ENCODE measurements around the gene CDK18. TPM values are rescaled to one million over a fixed set of nuclear protein-coding genes. Genes with fewer than 3 reads are reported as not detected.

CDK18 gene
- total and polyA plus RNA-seq, 10 of the 15 experiments (the other 5 are each of a cell fraction or from before 2014, with no cell fraction given) = 0.13 to 4.4 (median 0.52) TPM; not detected in 2

DNA sequence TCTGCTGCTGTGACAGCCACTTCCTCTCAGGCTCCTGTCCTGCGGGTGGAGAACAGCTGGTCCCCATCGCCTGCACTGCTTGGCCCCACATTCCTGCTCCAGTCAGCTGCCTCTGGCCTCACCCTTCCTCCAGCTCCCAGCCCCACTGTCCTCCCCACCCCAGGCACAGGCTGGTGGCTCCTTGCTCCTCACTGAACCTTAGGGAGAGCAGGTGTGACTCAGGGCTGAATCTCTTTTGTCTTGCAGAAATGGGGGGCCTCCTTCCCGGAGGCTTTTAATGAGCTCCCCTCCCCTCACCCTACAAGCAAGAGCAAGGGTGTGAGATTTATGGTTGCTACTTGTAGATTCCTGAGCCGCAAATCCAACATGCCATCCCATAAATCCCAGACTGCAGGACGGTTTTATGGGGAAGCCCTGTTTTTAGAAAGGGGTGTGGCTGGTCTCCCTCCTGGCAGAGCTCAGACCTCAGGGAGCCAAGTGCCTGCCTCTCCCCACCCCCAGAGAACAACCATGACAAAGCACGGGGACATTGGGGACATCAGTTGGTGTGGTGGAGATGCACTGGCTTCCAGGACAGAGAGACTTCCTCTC is 15.2 kb downstream of the CDK18 start:
- H4K20me1 ChIP-seq (ENCODE audit: control insufficient read depth, insufficient read depth) = no peaks in the 10 kb centered on the region
- DNase-seq (ENCODE audit: low read depth, low spot score) (no peak), FAIRE-seq (no peak), ATAC-seq (no peak)
- H3K79me2 ChIP-seq (ENCODE audit: control insufficient read depth, insufficient read depth, low read length) = no peaks in the 10 kb centered on the region
- no peak overlapping the region for H2AFZ ChIP-seq (ENCODE audit: control insufficient read depth, low read depth, low read length)
- H3K4me2 ChIP-seq (ENCODE audit: control insufficient read depth, insufficient read depth) = no peak overlapping the region
- ChIA-PET POLR2A (no interaction called here), SMC1A (ENCODE audit: uncharacterized antibody, unreplicated experiment) (interaction anchor here (0.6 to 10.0 kb wide), 3 partner anchors 12 to 143 kb away, joined by 3 to 319 read pairs (median 3); no protein-coding TSS in a partner anchor), RAD21 (ENCODE audit: unreplicated experiment) (interaction anchor here (1.1 to 1.3 kb wide), 3 partner anchors 26 to 166 kb away, joined by 3 to 5 read pairs (median 3); no protein-coding TSS in a partner anchor), CTCF (interaction anchor here (1.2 to 31.6 kb wide), 5 partner anchors 28 to 184 kb away, joined by 3 to 891 read pairs (median 4); no protein-coding TSS in a partner anchor)
- H3K9me3 ChIP-seq (replicated peaks; ENCODE audit: control insufficient read depth, insufficient read depth, low read length) = no peaks in the 10 kb centered on the region
- H3K4me3 ChIP-seq = no peak overlapping the region
- H3K9ac ChIP-seq (ENCODE audit: control insufficient read depth, insufficient read depth, low read length) = no peak overlapping the region
- 15% methylated on average over 6 of the region's 6 CpGs for WGBS (ENCODE audit: insufficient coverage, insufficient replicate concordance, low lambda C conversion rate, missing lambda C conversion rate)
- H3K4me1 ChIP-seq (ENCODE audit: control insufficient read depth, insufficient read depth, low read length) = no peaks in the 10 kb centered on the region
- in situ Hi-C loops (cut with MboI) (loop anchor here (5.0 kb wide), 2 partner anchors 32 to 122 kb away; no protein-coding TSS in a partner anchor), intact Hi-C loops (cut with micrococcal nuclease; ENCODE audit: unreplicated experiment) (loop anchor here (10.0 kb wide), 1 partner anchor 245 kb away; no protein-coding TSS in a partner anchor)
- H3K27me3 ChIP-seq (replicated peaks in 1 of 2; ENCODE audit: control insufficient read depth in 2 of 2, insufficient read depth in 2 of 2, low read length in 1 of 2) = peaks cover 0 to 1% of the 10 kb centered on the region in 2 experiments; a peak in 2 of 4 replicates
- H3K36me3 ChIP-seq (ENCODE audit: control insufficient read depth in 2 of 2, insufficient read depth in 2 of 2, low read length in 1 of 2) = no peaks in the 10 kb centered on the region
- no peak overlapping the region for H3K27ac ChIP-seq (ENCODE audit: control insufficient read depth, insufficient read depth)
- BruUV-seq (replicated peaks) = no TSS peak
- TF ChIP-seq ESRRA (IDR thresholded peaks at IDR 0.05; ENCODE audit: low read length) = no peak
- no peak for TF ChIP-seq EP300 (IDR thresholded peaks at IDR 0.05; ENCODE audit: borderline replicate concordance in 1 of 2, control insufficient read depth in 1 of 2, low read depth in 2 of 2, low read length in 2 of 2)
- TF ChIP-seq SMARCA5 (IDR thresholded peaks at IDR 0.05) = no peak
- TF ChIP-seq NR2F1 (conservative IDR thresholded peaks at IDR 0.05) = no peak
- TF ChIP-seq, protein P1, sequence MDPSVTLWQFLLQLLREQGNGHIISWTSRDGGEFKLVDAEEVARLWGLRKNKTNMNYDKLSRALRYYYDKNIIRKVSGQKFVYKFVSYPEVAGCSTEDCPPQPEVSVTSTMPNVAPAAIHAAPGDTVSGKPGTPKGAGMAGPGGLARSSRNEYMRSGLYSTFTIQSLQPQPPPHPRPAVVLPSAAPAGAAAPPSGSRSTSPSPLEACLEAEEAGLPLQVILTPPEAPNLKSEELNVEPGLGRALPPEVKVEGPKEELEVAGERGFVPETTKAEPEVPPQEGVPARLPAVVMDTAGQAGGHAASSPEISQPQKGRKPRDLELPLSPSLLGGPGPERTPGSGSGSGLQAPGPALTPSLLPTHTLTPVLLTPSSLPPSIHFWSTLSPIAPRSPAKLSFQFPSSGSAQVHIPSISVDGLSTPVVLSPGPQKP (IDR thresholded peaks at IDR 0.05; ENCODE audit: low read depth, low read length) = no peak
- no peak for TF ChIP-seq NBN (IDR thresholded peaks at IDR 0.05)
- TF ChIP-seq FOS (IDR thresholded peaks at IDR 0.05; ENCODE audit: borderline replicate concordance, extremely low read depth, insufficient read length) = no peak
- TF ChIP-seq, protein P2, sequence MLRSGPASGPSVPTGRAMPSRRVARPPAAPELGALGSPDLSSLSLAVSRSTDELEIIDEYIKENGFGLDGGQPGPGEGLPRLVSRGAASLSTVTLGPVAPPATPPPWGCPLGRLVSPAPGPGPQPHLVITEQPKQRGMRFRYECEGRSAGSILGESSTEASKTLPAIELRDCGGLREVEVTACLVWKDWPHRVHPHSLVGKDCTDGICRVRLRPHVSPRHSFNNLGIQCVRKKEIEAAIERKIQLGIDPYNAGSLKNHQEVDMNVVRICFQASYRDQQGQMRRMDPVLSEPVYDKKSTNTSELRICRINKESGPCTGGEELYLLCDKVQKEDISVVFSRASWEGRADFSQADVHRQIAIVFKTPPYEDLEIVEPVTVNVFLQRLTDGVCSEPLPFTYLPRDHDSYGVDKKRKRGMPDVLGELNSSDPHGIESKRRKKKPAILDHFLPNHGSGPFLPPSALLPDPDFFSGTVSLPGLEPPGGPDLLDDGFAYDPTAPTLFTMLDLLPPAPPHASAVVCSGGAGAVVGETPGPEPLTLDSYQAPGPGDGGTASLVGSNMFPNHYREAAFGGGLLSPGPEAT (IDR thresholded peaks at IDR 0.05; ENCODE audit: low read depth) = no peak
- TF ChIP-seq, protein P3, sequence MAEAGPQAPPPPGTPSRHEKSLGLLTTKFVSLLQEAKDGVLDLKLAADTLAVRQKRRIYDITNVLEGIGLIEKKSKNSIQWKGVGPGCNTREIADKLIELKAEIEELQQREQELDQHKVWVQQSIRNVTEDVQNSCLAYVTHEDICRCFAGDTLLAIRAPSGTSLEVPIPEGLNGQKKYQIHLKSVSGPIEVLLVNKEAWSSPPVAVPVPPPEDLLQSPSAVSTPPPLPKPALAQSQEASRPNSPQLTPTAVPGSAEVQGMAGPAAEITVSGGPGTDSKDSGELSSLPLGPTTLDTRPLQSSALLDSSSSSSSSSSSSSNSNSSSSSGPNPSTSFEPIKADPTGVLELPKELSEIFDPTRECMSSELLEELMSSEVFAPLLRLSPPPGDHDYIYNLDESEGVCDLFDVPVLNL (IDR thresholded peaks at IDR 0.05; ENCODE audit: low read depth, low read length) = no peak
- no peak for TF ChIP-seq SUZ12 (IDR thresholded peaks at IDR 0.05; ENCODE audit: unreplicated experiment)
- TF ChIP-seq MXI1 (IDR thresholded peaks at IDR 0.05; ENCODE audit: low read depth, low read length) = no peak
- TF ChIP-seq CHD2 (IDR thresholded peaks at IDR 0.05; ENCODE audit: borderline replicate concordance, low read depth, low read length) = no peak
- TF ChIP-seq TCF3 (IDR thresholded peaks at IDR 0.05; ENCODE audit: borderline replicate concordance, insufficient read depth, low read depth, low read length) = no peak
- TF ChIP-seq, protein P4, sequence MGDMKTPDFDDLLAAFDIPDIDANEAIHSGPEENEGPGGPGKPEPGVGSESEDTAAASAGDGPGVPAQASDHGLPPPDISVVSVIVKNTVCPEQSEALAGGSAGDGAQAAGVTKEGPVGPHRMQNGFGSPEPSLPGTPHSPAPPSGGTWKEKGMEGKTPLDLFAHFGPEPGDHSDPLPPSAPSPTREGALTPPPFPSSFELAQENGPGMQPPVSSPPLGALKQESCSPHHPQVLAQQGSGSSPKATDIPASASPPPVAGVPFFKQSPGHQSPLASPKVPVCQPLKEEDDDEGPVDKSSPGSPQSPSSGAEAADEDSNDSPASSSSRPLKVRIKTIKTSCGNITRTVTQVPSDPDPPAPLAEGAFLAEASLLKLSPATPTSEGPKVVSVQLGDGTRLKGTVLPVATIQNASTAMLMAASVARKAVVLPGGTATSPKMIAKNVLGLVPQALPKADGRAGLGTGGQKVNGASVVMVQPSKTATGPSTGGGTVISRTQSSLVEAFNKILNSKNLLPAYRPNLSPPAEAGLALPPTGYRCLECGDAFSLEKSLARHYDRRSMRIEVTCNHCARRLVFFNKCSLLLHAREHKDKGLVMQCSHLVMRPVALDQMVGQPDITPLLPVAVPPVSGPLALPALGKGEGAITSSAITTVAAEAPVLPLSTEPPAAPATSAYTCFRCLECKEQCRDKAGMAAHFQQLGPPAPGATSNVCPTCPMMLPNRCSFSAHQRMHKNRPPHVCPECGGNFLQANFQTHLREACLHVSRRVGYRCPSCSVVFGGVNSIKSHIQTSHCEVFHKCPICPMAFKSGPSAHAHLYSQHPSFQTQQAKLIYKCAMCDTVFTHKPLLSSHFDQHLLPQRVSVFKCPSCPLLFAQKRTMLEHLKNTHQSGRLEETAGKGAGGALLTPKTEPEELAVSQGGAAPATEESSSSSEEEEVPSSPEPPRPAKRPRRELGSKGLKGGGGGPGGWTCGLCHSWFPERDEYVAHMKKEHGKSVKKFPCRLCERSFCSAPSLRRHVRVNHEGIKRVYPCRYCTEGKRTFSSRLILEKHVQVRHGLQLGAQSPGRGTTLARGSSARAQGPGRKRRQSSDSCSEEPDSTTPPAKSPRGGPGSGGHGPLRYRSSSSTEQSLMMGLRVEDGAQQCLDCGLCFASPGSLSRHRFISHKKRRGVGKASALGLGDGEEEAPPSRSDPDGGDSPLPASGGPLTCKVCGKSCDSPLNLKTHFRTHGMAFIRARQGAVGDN (IDR thresholded peaks at IDR 0.05) = no peak
- no peak for TF ChIP-seq BHLHE40 (IDR thresholded peaks at IDR 0.05; ENCODE audit: borderline replicate concordance in 1 of 2, low read depth in 2 of 2, low read length in 1 of 2)

All from GM12878 (cell line).